H1 (cell line): ENCODE measurements around the gene KLF7. TPM values are rescaled to one million over a fixed set of nuclear protein-coding genes. Genes with fewer than 3 reads are reported as not detected.

Experiments
- CTCF ChIA-PET: fragments of 300-600 bp; sonication (Branson Sonifier 250); formaldehyde crosslinking; loops from one replicate; lab custom pipeline; 2021; ENCODE audit not compliant: partially characterized antibody; lab: Charles Lee
- POLR2A ChIA-PET: fragments of 300-600 bp; sonication (Branson Sonifier 250); formaldehyde crosslinking; loops from one replicate; lab custom pipeline; 2021; ENCODE audit warnings: inconsistent platforms; ENCODE audit not compliant: partially characterized antibody; lab: Charles Lee
- DNase-seq, 2 experiments: peaks; one replicate each; pipeline versions ENCODE4 v3.0.0 to v3.0.0-alpha.2; 2010 to 2022; ENCODE audit warnings: low spot score in 2 of 2, low read depth in 1 of 2, mixed read lengths in 1 of 2
- FAIRE-seq: peaks from 2 replicates; lab custom pipeline; 2011; peaks lifted over from hg19 to GRCh38; lab: Jason Lieb, UNC
- H2AFZ ChIP-seq: 2 replicates; pipeline ENCODE4 v1.8.1; 2012; ENCODE audit warnings: low read length, inconsistent platforms
- H2AK5ac ChIP-seq: 2 replicates; pipeline ENCODE4 v1.6.1; 2013; ENCODE audit warnings: low read depth, low read length
- H2BK120ac ChIP-seq: replicated peaks from 2 replicates; pipeline ENCODE3; 2013; ENCODE audit warnings: low read depth, low read length, inconsistent platforms
- H2BK12ac ChIP-seq: 2 replicates; pipeline ENCODE4 v1.6.1; 2013; ENCODE audit warnings: low read depth, low read length
- H2BK15ac ChIP-seq: 2 replicates; pipeline ENCODE4 v1.6.1; 2013; ENCODE audit warnings: low read length
- H2BK20ac ChIP-seq: 2 replicates; pipeline ENCODE4 v1.6.1; 2013; ENCODE audit warnings: low read length
- H2BK5ac ChIP-seq: 2 replicates; pipeline ENCODE4 v1.6.1; 2013; ENCODE audit warnings: low read depth, low read length
- H3K14ac ChIP-seq: 2 replicates; pipeline ENCODE4 v1.6.1; 2013; ENCODE audit warnings: inconsistent platforms; ENCODE audit not compliant: insufficient read length
- H3K18ac ChIP-seq: 2 replicates; pipeline ENCODE4 v1.6.1; 2013; ENCODE audit warnings: low read length; ENCODE audit errors: extremely low read depth
- H3K23ac ChIP-seq: 2 replicates; pipeline ENCODE4 v1.6.1; 2013; ENCODE audit warnings: inconsistent platforms; ENCODE audit not compliant: insufficient read length
- H3K23me2 ChIP-seq: 2 replicates; pipeline ENCODE4 v1.6.1; 2013; ENCODE audit warnings: low read depth, low read length
- H3K27ac ChIP-seq: 2 replicates; pipeline ENCODE4 v1.6.1; 2011; ENCODE audit warnings: low read depth, low read length, inconsistent platforms
- H3K27me3 ChIP-seq, 4 experiments: replicated peaks in 1 of 4; 1 replicate in 1 of 4; 2 replicates in 3 of 4; pipeline versions ENCODE4 v1.6.1 to v1.8.1; 2011 to 2013; ENCODE audit warnings: low read length in 3 of 4, mild to moderate bottlenecking in 3 of 4, inconsistent platforms in 2 of 4, mixed read lengths in 2 of 4, moderate library complexity in 1 of 4; ENCODE audit not compliant: control insufficient read depth in 3 of 4, insufficient read depth in 3 of 4; ENCODE audit errors: extremely low read depth in 1 of 4
- H3K36me3 ChIP-seq, 4 experiments: 2 replicates each; pipeline versions ENCODE4 v1.6.1 to v1.8.1; 2011 to 2013; ENCODE audit warnings: mild to moderate bottlenecking in 4 of 4, low read length in 3 of 4, moderate library complexity in 2 of 4, control low read depth in 1 of 4, inconsistent platforms in 1 of 4; ENCODE audit not compliant: insufficient read depth in 4 of 4, control insufficient read depth in 2 of 4
- H3K4ac ChIP-seq: replicated peaks from 2 replicates; pipeline ENCODE3; 2013; ENCODE audit warnings: low read length, low read depth, mixed read lengths, inconsistent platforms; ENCODE audit not compliant: insufficient read length
- H3K4me1 ChIP-seq, 4 experiments: replicated peaks in 1 of 4; 1 replicate in 1 of 4; 2 replicates in 3 of 4; pipeline versions ENCODE4 v1.6.1 to v1.8.1; 2011 to 2013; ENCODE audit warnings: low read length in 3 of 4, inconsistent platforms in 2 of 4, mixed read lengths in 1 of 4; ENCODE audit not compliant: insufficient read depth in 4 of 4, control insufficient read depth in 3 of 4
- H3K4me2 ChIP-seq, 2 experiments: 2 replicates each; pipeline versions ENCODE4 v1.6.1 to v1.8.1; 2011 to 2013; ENCODE audit warnings: low read depth in 2 of 2, low read length in 2 of 2, control low read depth in 1 of 2, inconsistent platforms in 1 of 2, mild to moderate bottlenecking in 1 of 2; ENCODE audit not compliant: insufficient read depth in 1 of 2
- H3K4me3 ChIP-seq, 4 experiments: fragments of 200-600, 300-600 bp in 1 of 4; sonication (generic), shearing (Covaris generic), sonication (Bioruptor Twin) in 1 of 4; 2 replicates each; pipeline versions ENCODE4 v1.5.1 to v1.8.1; 2011 to 2016; ENCODE audit warnings: low read length in 4 of 4, low read depth in 3 of 4, control low read depth in 2 of 4, inconsistent platforms in 2 of 4, mild to moderate bottlenecking in 2 of 4, mixed read lengths in 1 of 4, moderate library complexity in 1 of 4; ENCODE audit not compliant: insufficient read depth in 2 of 4; ENCODE audit errors: extremely low read depth in 1 of 4
- H3K56ac ChIP-seq: replicated peaks from 2 replicates; pipeline ENCODE3; 2013; ENCODE audit warnings: low read depth, mild to moderate bottlenecking, mixed read lengths, low read length, inconsistent platforms; ENCODE audit not compliant: insufficient read length
- H3K79me1 ChIP-seq: 2 replicates; pipeline ENCODE4 v1.6.1; 2013; ENCODE audit warnings: low read depth, low read length, control low read depth
- H3K79me2 ChIP-seq, 2 experiments: 2 replicates each; pipeline versions ENCODE4 v1.6.1 to v1.8.1; 2012 to 2013; ENCODE audit warnings: low read length in 2 of 2, mild to moderate bottlenecking in 2 of 2, inconsistent platforms in 1 of 2; ENCODE audit not compliant: insufficient read depth in 2 of 2, control insufficient read depth in 1 of 2
- H3K9ac ChIP-seq, 4 experiments: replicated peaks in 1 of 4; 1 replicate in 1 of 4; 2 replicates in 3 of 4; pipeline versions ENCODE4 v1.6.1 to v1.8.1; 2011 to 2013; ENCODE audit warnings: low read depth in 3 of 4, low read length in 3 of 4, control low read depth in 2 of 4, mild to moderate bottlenecking in 2 of 4, moderate library complexity in 2 of 4, inconsistent platforms in 1 of 4; ENCODE audit errors: extremely low read depth in 1 of 4
- H3K9me3 ChIP-seq, 2 experiments: 2 replicates each; pipeline versions ENCODE4 v1.6.1 to v1.8.1; 2012 to 2013; ENCODE audit warnings: mild to moderate bottlenecking in 2 of 2, moderate library complexity in 2 of 2, control low read depth in 1 of 2, inconsistent platforms in 1 of 2, low read depth in 1 of 2, low read length in 1 of 2, mixed read lengths in 1 of 2; ENCODE audit not compliant: insufficient read depth in 2 of 2
- H4K20me1 ChIP-seq, 2 experiments: replicated peaks in 1 of 2; 2 replicates each; pipeline versions ENCODE3 to v1.8.1; 2011 to 2013; ENCODE audit warnings: inconsistent platforms in 2 of 2, low read length in 2 of 2, mild to moderate bottlenecking in 1 of 2; ENCODE audit not compliant: insufficient read depth in 2 of 2, control insufficient read depth in 1 of 2
- H4K5ac ChIP-seq: 2 replicates; pipeline ENCODE4 v1.6.1; 2013; ENCODE audit warnings: low read length, low read depth, mixed read lengths, inconsistent platforms; ENCODE audit not compliant: insufficient read length
- H4K8ac ChIP-seq: 2 replicates; pipeline ENCODE4 v1.8.0; 2013; ENCODE audit warnings: mild to moderate bottlenecking, moderate library complexity, low read length, inconsistent platforms; ENCODE audit not compliant: insufficient read depth; ENCODE audit errors: extremely low read depth
- H4K91ac ChIP-seq: replicated peaks from 2 replicates; pipeline ENCODE3; 2013; ENCODE audit warnings: low read length, mixed read lengths, inconsistent platforms; ENCODE audit not compliant: insufficient read length
- BACH1 ChIP-seq: IDR thresholded peaks from 2 replicates; pipeline ENCODE4 v1.6.1; 2012; ENCODE audit warnings: low read length, improper control_type of control experiment
- CHD1 ChIP-seq: IDR thresholded peaks from 2 replicates; pipeline ENCODE4 v1.6.1; 2012; ENCODE audit warnings: low read depth, low read length, improper control_type of control experiment
- EGR1 ChIP-seq: IDR thresholded peaks from 2 replicates; pipeline ENCODE4 v1.6.1; 2011; ENCODE audit warnings: low read depth, low read length, borderline replicate concordance
- SIX5 ChIP-seq: IDR thresholded peaks from 2 replicates; pipeline ENCODE4 v1.6.1; 2011; ENCODE audit warnings: mild to moderate bottlenecking, low read depth, low read length
- SP1 ChIP-seq: IDR thresholded peaks from 2 replicates; pipeline ENCODE4 v1.6.1; 2011; ENCODE audit warnings: low read depth, low read length
- SUZ12 ChIP-seq: fragments of 200-600 bp; sonication (generic); IDR thresholded peaks from 2 replicates; pipeline ENCODE4 v1.6.1; 2012; ENCODE audit warnings: mild to moderate bottlenecking, inconsistent platforms, low read length, moderate library complexity, mixed read lengths
- TAF7 ChIP-seq: optimal IDR thresholded peaks from 2 replicates; pipeline ENCODE3; 2011; ENCODE audit warnings: low read depth, mild to moderate bottlenecking, inconsistent platforms, low read length, moderate library complexity, borderline replicate concordance
- USF2 ChIP-seq: IDR thresholded peaks from 2 replicates; pipeline ENCODE4 v1.6.1; 2011; ENCODE audit warnings: low read length, improper control_type of control experiment
- WGBS, 2 experiments: shearing (Covaris generic) in 1 of 2; methylation state at CpG; one replicate each; pipeline versions ENCODE4 v1.1.6 to v1.1.7; 2013 to 2015; ENCODE audit warnings: low lambda C conversion rate in 2 of 2, mixed read lengths in 2 of 2, inconsistent platforms in 1 of 2, low coverage in 1 of 2, missing lambda C conversion rate in 1 of 2; ENCODE audit not compliant: insufficient replicate concordance in 2 of 2, insufficient coverage in 1 of 2, insufficient read length in 1 of 2; ENCODE audit errors: extremely low coverage in 1 of 2, missing lambda C conversion rate in 1 of 2; 5-methylcytosine and 5-hydroxymethylcytosine counted together
- polyA plus RNA-seq, 7 experiments: library from polyadenylated mRNA; depleted of rRNA in 3 of 7; stranded (reverse) in 5 of 7; unstranded in 2 of 7; fragments of >200 nt in 5 of 7; fragments of 200-250 nt in 2 of 7; gene quantifications; 1 replicate in 5 of 7; 2 replicates in 1 of 7; 4 replicates in 1 of 7; pipeline versions ENCODE4 v1.2.1 to v1.2.3, GENCODE V29; 2011 to 2013; ENCODE audit warnings: missing spikeins in 2 of 7, mixed read lengths in 2 of 7
- total RNA-seq: library from RNA; stranded (reverse); fragmentation: NEBNext Ultra II Directional; extraction: Animal tissue kit (Norgen Biotek cat#: 25700); gene quantifications from 2 replicates; pipeline ENCODE4 v1.2.1, GENCODE V29; 2021

Gene KLF7
- total and polyA plus RNA-seq, 2 of the 8 experiments (the other 6 are each of a cell fraction or from before 2014, with no cell fraction given): 9.6 to 23.3 TPM

- peaks cover 0 to 2% of the 10 kb centered on the region in 2 experiments for H4K20me1 ChIP-seq
- no peaks in the 10 kb centered on the region for H3K27me3 ChIP-seq
- H2BK120ac ChIP-seq: no peak overlapping the region
- H3K9me3 ChIP-seq: no peaks in the 10 kb centered on the region
- peaks cover 3 to 16% (median 9%) of the 10 kb centered on the region in 4 experiments; a peak in 5 of 7 replicates for H3K4me1 ChIP-seq
- H2BK12ac ChIP-seq: no peak overlapping the region
- WGBS, 2 experiments: 94% methylated on average over 3 of the region's 3 CpGs; no CpG with 5 or more reads in 1 of the 2 experiments
- no peak for DNase-seq
- H3K9ac ChIP-seq: 0 out of 7 replicates have a peak overlapping the region, but pooled peaks of 1 of the 4 experiments have one; percentile 27
- no peak overlapping the region for H2BK15ac ChIP-seq
- no peak overlapping the region; the same call in 1 of the 2 replicates for H2BK20ac ChIP-seq
- POLR2A ChIA-PET: interaction anchor here (0.6 to 3.5 kb wide), 4 partner anchors 20 to 31 kb away, joined by 3 to 12 read pairs (median 7); partner anchors contain the start of gene KLF7
- CTCF ChIA-PET: interaction anchor here (0.7 to 2.2 kb wide), 6 partner anchors 9 to 399 kb away, joined by 3 to 5 read pairs (median 3); no protein-coding TSS in a partner anchor
- H3K23me2 ChIP-seq: no peaks in the 10 kb centered on the region
- H3K79me2 ChIP-seq: peaks cover 2 to 49% of the 10 kb centered on the region in 2 experiments; a peak in 3 of 4 replicates
- H3K79me1 ChIP-seq: peaks cover 5% of the 10 kb centered on the region
- H3K4me2 ChIP-seq: peak overlapping the region; percentile 32 to 46; a peak in 1 of 4 replicates
- peak overlapping the region; percentile 30; the same call in 1 of the 2 replicates for H2AK5ac ChIP-seq
- no peak overlapping the region for H3K4me3 ChIP-seq
- peaks cover 0 to 9% (median 0%) of the 10 kb centered on the region in 4 experiments; a peak in 2 of 8 replicates for H3K36me3 ChIP-seq
- H2AFZ ChIP-seq: no peak overlapping the region
- FAIRE-seq: no peak
- TF ChIP-seq USF2 (no peak), EGR1 (no peak), SIX5 (no peak), CHD1 (no peak), SUZ12 (no peak), TAF7 (no peak), SP1 (no peak), BACH1 (no peak)
- TF ChIP-seq, all 59 proteins: peak for 0
- Histone ChIP-seq H3K23ac (no peak overlapping the region), H3K56ac (no peak overlapping the region), H4K8ac (no peak overlapping the region), H4K5ac (no peak overlapping the region), H2BK5ac (no peak overlapping the region), H3K4ac (peak overlapping the region; percentile 69), H4K91ac (no peak overlapping the region), H3K14ac (no peak overlapping the region), H3K27ac (no peak overlapping the region), H3K18ac (no peak overlapping the region)
These were observed 21.5 kb downstream of the KLF7 start for GRCh38 chr2:207144173-207144785.
